HG03097 (cell line): ENCODE measurements around the gene LTA.
A peak's percentile ranks its signal among the peaks of the same experiment; 100 is the strongest.

Source experiments
- ATAC-seq: cut with Tn5 transposase; IDR thresholded peaks from one replicate; pipeline ENCODE4 v1.9.1; 2021; ENCODE audit not compliant: unreplicated experiment, low FRiP score

LTA gene

GRCh38 chr6:31568537-31568961 lies 3.5 kb upstream of the LTA start:
- peak; percentile 67 for ATAC-seq

- no peak for ATAC-seq
These were observed 2.1 kb upstream of the LTA start for GRCh38 chr6:31569861-31570536.

GRCh38 chr6:31573239-31574105 lies 1.4 kb downstream of the LTA start:
- no peak for ATAC-seq

GRCh38 chr6:31574106-31575061 lies 2.3 kb downstream of the LTA start:
- ATAC-seq = no peak

- ATAC-seq = no peak
These were observed 3.3 kb downstream of the LTA start, which contains the start of gene TNF for GRCh38 chr6:31575335-31575901. TSS of gene TNF (plus strand) at chr6:31575565. CDS start at chr6:31575742, 177 bp downstream.

GRCh38 chr6:31575952-31576685 lies 4.0 kb downstream of the LTA start:
- no peak for ATAC-seq

- ATAC-seq = no peak
These were observed 4.9 kb downstream of the LTA start for GRCh38 chr6:31576897-31577578.

- no peak for ATAC-seq
These were observed 5.5 kb downstream of the LTA start for GRCh38 chr6:31577579-31577966.

- no peak for ATAC-seq
These were observed 6.4 kb downstream of the LTA start for GRCh38 chr6:31578184-31579118.

GRCh38 chr6:31579119-31579505 lies 7.0 kb downstream of the LTA start:
- ATAC-seq = no peak

- ATAC-seq = no peak
These were observed 7.7 kb downstream of the LTA start for GRCh38 chr6:31579546-31580437.

- no peak for ATAC-seq
These were observed 8.3 kb downstream of the LTA start for GRCh38 chr6:31580438-31580740.

GRCh38 chr6:31580807-31581433 lies 8.8 kb downstream of the LTA start:
- peak; percentile 58 for ATAC-seq

GRCh38 chr6:31581434-31582229 lies 9.5 kb downstream of the LTA start:
- ATAC-seq = no peak

GRCh38 chr6:31582230-31582643 lies 10.1 kb downstream of the LTA start, which contains the start of gene LTB:
TSS of gene LTB (minus strand) at chr6:31582424. CDS start at chr6:31582417, 7 bp downstream.
- ATAC-seq = no peak

GRCh38 chr6:31585491-31585890 lies 13.4 kb downstream of the LTA start:
- ATAC-seq = no peak
